CD14-positive monocyte (primary cell): ENCODE data around the gene CTNNA3. TPM values are rescaled to one million over a fixed set of nuclear protein-coding genes. Genes with fewer than 3 reads are reported as not detected.
A peak's percentile ranks its signal among the peaks of the same experiment; 100 is the strongest.

Experiments used
- DNase-seq, 3 donors: peaks; one replicate each; pipeline ENCODE4 v3.0.0-alpha.2; 2011 to 2022
- H2AFZ ChIP-seq: 2 replicates; pipeline ENCODE4 v1.6.0; 2012; ENCODE audit warnings: mild to moderate bottlenecking, low read depth, low read length, inconsistent platforms; ENCODE audit not compliant: insufficient read depth, poor library complexity, severe bottlenecking
- H3K27ac ChIP-seq, 2 donors: 1 replicate in 1 of 2; 2 replicates in 1 of 2; pipeline ENCODE4 v1.5.1; 2012 to 2013; ENCODE audit warnings: low read length in 2 of 2, control low read depth in 1 of 2, inconsistent platforms in 1 of 2, low read depth in 1 of 2, mild to moderate bottlenecking in 1 of 2
- H3K27me3 ChIP-seq, 2 donors: one replicate each; pipeline versions ENCODE4 v1.6.0 to v1.6.1; 2011 to 2013; ENCODE audit warnings: low read length in 2 of 2; ENCODE audit not compliant: control insufficient read depth in 2 of 2, insufficient read depth in 2 of 2
- H3K36me3 ChIP-seq, 2 donors: replicated peaks in 1 of 2; 1 replicate in 1 of 2; 2 replicates in 1 of 2; pipeline versions ENCODE4 v1.5.1 to v1.6.1; 2012 to 2013; ENCODE audit warnings: low read length in 2 of 2, control low read depth in 1 of 2, inconsistent platforms in 1 of 2, mild to moderate bottlenecking in 1 of 2; ENCODE audit not compliant: insufficient read depth in 2 of 2, control insufficient read depth in 1 of 2
- H3K4me1 ChIP-seq, 2 donors: 1 replicate in 1 of 2; 2 replicates in 1 of 2; pipeline versions ENCODE4 v1.5.1 to v1.6.1; 2012 to 2013; ENCODE audit warnings: low read length in 2 of 2, control low read depth in 1 of 2, inconsistent platforms in 1 of 2, mild to moderate bottlenecking in 1 of 2, moderate library complexity in 1 of 2; ENCODE audit not compliant: insufficient read depth in 2 of 2, control insufficient read depth in 1 of 2
- H3K4me2 ChIP-seq: replicated peaks from 2 replicates; pipeline ENCODE3; 2012; ENCODE audit warnings: low read length, moderate library complexity, mild to moderate bottlenecking; ENCODE audit not compliant: poor library complexity, severe bottlenecking; ENCODE audit errors: extremely low read depth
- H3K4me3 ChIP-seq, 3 experiments: fragments of 200-600 bp in 1 of 3; sonication (generic) in 1 of 3; replicated peaks in 1 of 3; 1 replicate in 2 of 3; 2 replicates in 1 of 3; pipeline ENCODE4 v1.5.1; 2011 to 2013; ENCODE audit warnings: low read length in 3 of 3, mild to moderate bottlenecking in 3 of 3, control low read depth in 2 of 3, low read depth in 2 of 3, inconsistent platforms in 1 of 3, moderate library complexity in 1 of 3
- H3K79me2 ChIP-seq: 2 replicates; pipeline ENCODE4 v1.6.0; 2012; ENCODE audit warnings: mild to moderate bottlenecking, control low read depth, inconsistent platforms, low read length, moderate library complexity; ENCODE audit not compliant: insufficient read depth
- H3K9ac ChIP-seq: 2 replicates; pipeline ENCODE4 v1.6.0; 2017; ENCODE audit warnings: low read length, mild to moderate bottlenecking; ENCODE audit not compliant: insufficient read depth, poor library complexity, severe bottlenecking
- H3K9me3 ChIP-seq, 2 donors: replicated peaks in 1 of 2; 1 replicate in 1 of 2; 2 replicates in 1 of 2; pipeline versions ENCODE4 v1.5.1 to v1.6.1; 2012 to 2013; ENCODE audit warnings: low read length in 2 of 2, control low read depth in 1 of 2; ENCODE audit not compliant: control insufficient read depth in 1 of 2, insufficient read depth in 1 of 2
- H4K20me1 ChIP-seq: 2 replicates; pipeline ENCODE4 v1.6.0; 2012; ENCODE audit warnings: mild to moderate bottlenecking, low read length, control low read depth, moderate library complexity; ENCODE audit not compliant: insufficient read depth
- H3K27ac Mint-ChIP-seq, 7 donors: one replicate each; pipeline ENCODE4 v1.8.0; 2020; ENCODE audit warnings: mild to moderate bottlenecking in 7 of 7, mixed read lengths in 7 of 7, moderate library complexity in 6 of 7, inconsistent platforms in 2 of 7
- H3K27me3 Mint-ChIP-seq, 3 donors: one replicate each; pipeline ENCODE4 v1.8.0; 2021 to 2022; ENCODE audit warnings: low read depth in 3 of 3, mild to moderate bottlenecking in 3 of 3, mixed read lengths in 3 of 3, moderate library complexity in 3 of 3, inconsistent platforms in 1 of 3
- H3K36me3 Mint-ChIP-seq, 2 donors: one replicate each; pipeline ENCODE4 v1.8.0; 2020; ENCODE audit warnings: mixed read lengths in 2 of 2, inconsistent platforms in 1 of 2, mild to moderate bottlenecking in 1 of 2
- H3K4me1 Mint-ChIP-seq: one replicate; pipeline ENCODE4 v1.8.0; 2020; ENCODE audit warnings: mild to moderate bottlenecking, mixed read lengths
- H3K4me3 Mint-ChIP-seq, 2 donors: one replicate each; pipeline ENCODE4 v1.8.0; 2020; ENCODE audit warnings: mild to moderate bottlenecking in 2 of 2, mixed read lengths in 2 of 2, moderate library complexity in 1 of 2
- H3K9me3 Mint-ChIP-seq, 7 donors: one replicate each; pipeline ENCODE4 v1.8.0; 2020 to 2022; ENCODE audit warnings: mixed read lengths in 7 of 7, mild to moderate bottlenecking in 6 of 7, moderate library complexity in 6 of 7, inconsistent platforms in 2 of 7
- CTCF ChIP-seq: fragments of 200-600 bp; IDR thresholded peaks from one replicate; pipeline ENCODE4 v1.8.0; 2022; ENCODE audit warnings: antibody characterized with exemption, mild to moderate bottlenecking
- WGBS: methylation state at CpG from one replicate; pipeline ENCODE4 v1.1.5; 2013; ENCODE audit warnings: missing lambda C conversion rate; ENCODE audit not compliant: insufficient coverage; 5-methylcytosine and 5-hydroxymethylcytosine counted together
- intact Hi-C, 2 donors: fragments of 100-400 bp; cut with micrococcal nuclease; formaldehyde crosslinking; loops; one replicate each; pipeline versions ENCODE4 v1.15.0 to v1.15.1; 2023
- polyA plus RNA-seq, 3 donors: library from polyadenylated mRNA; depleted of rRNA in 1 of 3; unstranded in 2 of 3; stranded (reverse) in 1 of 3; fragments of 300-500 nt in 2 of 3; fragments of >200 nt in 1 of 3; fragmentation: Illumina TruSeq in 2 of 3; gene quantifications; 1 replicate in 2 of 3; 2 replicates in 1 of 3; pipeline ENCODE4 v1.2.3, GENCODE V29; 2012 to 2021

Gene CTNNA3
- polyA plus RNA-seq, 3 donors: not detected

GRCh38 chr10:66931340-66931948, 764.6 kb downstream of the CTNNA3 start:
- intact Hi-C loops: no loop called here
- TF ChIP-seq CTCF: peak; percentile 77
- Histone ChIP-seq H2AFZ (no peak overlapping the region), H3K36me3 (no peaks in the 10 kb centered on the region), H3K9me3 (peaks cover 0 to 3% of the 10 kb centered on the region in 2 donors), H3K27me3 (peaks cover 26 to 34% of the 10 kb centered on the region in 2 donors), H4K20me1 (no peaks in the 10 kb centered on the region), H3K4me2 (no peak overlapping the region), H3K4me1 (no peaks in the 10 kb centered on the region), H3K27ac (no peak overlapping the region), H3K4me3 (no peak overlapping the region), H3K79me2 (no peaks in the 10 kb centered on the region), H3K9ac (no peak overlapping the region)
- Mint-ChIP-seq H3K9me3 (no peaks in the 10 kb centered on the region), H3K27ac (no peak overlapping the region), H3K4me1 (no peaks in the 10 kb centered on the region), H3K36me3 (no peaks in the 10 kb centered on the region), H3K27me3 (peaks cover 21 to 27% (median 27%) of the 10 kb centered on the region in 3 donors), H3K4me3 (no peak overlapping the region)
- DNase-seq: peak in 2 of 3 donors; percentile 3 to 4
- WGBS: no CpG with 5 or more reads among the region's 5 CpGs

- H3K4me3 Mint-ChIP-seq: peak overlapping the region in 1 of 2 donors; percentile 31
- intact Hi-C loops: no loop called here
- peaks cover 26 to 36% (median 35%) of the 10 kb centered on the region in 3 donors for H3K27me3 Mint-ChIP-seq
- no peak for TF ChIP-seq CTCF
- no peak for DNase-seq
- 68% methylated on average over 3 of the region's 5 CpGs for whole genome bisulfite sequencing
- H3K9me3 Mint-ChIP-seq: no peaks in the 10 kb centered on the region
- H3K27ac Mint-ChIP-seq: no peak overlapping the region
- Histone ChIP-seq H3K4me2 (no peak overlapping the region), H3K4me1 (no peaks in the 10 kb centered on the region), H3K27me3 (peaks cover 39 to 50% of the 10 kb centered on the region in 2 donors), H3K79me2 (no peaks in the 10 kb centered on the region), H3K4me3 (no peak overlapping the region), H3K36me3 (no peaks in the 10 kb centered on the region), H3K9ac (no peak overlapping the region), H3K9me3 (peaks cover 0 to 3% of the 10 kb centered on the region in 2 donors), H3K27ac (no peak overlapping the region), H2AFZ (no peak overlapping the region), H4K20me1 (no peaks in the 10 kb centered on the region)
- no peaks in the 10 kb centered on the region for H3K4me1 Mint-ChIP-seq
- H3K36me3 Mint-ChIP-seq: no peaks in the 10 kb centered on the region
Observed at GRCh38 chr10:66929375-66929774, 766.6 kb downstream of the CTNNA3 start.
